H9 (cell line): ENCODE measurements around the gene KCNN3. TPM values are rescaled to one million over a fixed set of nuclear protein-coding genes. Genes with fewer than 3 reads are reported as not detected.

ENCODE experiments used
- DNase-seq: peaks from one replicate; pipeline ENCODE4 v3.0.0-alpha.2; 2017
- H2AFZ ChIP-seq: one replicate; pipeline ENCODE4 v1.6.1; 2013; ENCODE audit warnings: mild to moderate bottlenecking, low read length, control low read depth, moderate library complexity
- H2AK5ac ChIP-seq: 2 replicates; pipeline ENCODE4 v1.6.1; 2013; ENCODE audit warnings: low read length, control low read depth, mixed read lengths; ENCODE audit not compliant: insufficient read length
- H2BK120ac ChIP-seq: one replicate; pipeline ENCODE4 v1.6.1; 2013; ENCODE audit warnings: low read depth, mild to moderate bottlenecking, low read length, control low read depth, inconsistent platforms; ENCODE audit not compliant: poor library complexity, severe bottlenecking
- H2BK12ac ChIP-seq: 2 replicates; pipeline ENCODE4 v1.6.1; 2013; ENCODE audit warnings: low read length, control low read depth, mixed read lengths, low read depth; ENCODE audit not compliant: insufficient read length
- H2BK15ac ChIP-seq: 2 replicates; pipeline ENCODE4 v1.6.1; 2013; ENCODE audit warnings: low read depth, low read length, control low read depth
- H2BK20ac ChIP-seq: one replicate; pipeline ENCODE4 v1.6.1; 2013; ENCODE audit warnings: low read depth, mild to moderate bottlenecking, low read length, control low read depth, inconsistent platforms; ENCODE audit not compliant: poor library complexity, severe bottlenecking
- H2BK5ac ChIP-seq: 2 replicates; pipeline ENCODE4 v1.6.1; 2013; ENCODE audit warnings: low read length, control low read depth, mixed read lengths; ENCODE audit not compliant: insufficient read length
- H3K14ac ChIP-seq: 2 replicates; pipeline ENCODE4 v1.6.1; 2013; ENCODE audit warnings: low read length, control low read depth; ENCODE audit not compliant: insufficient read depth
- H3K18ac ChIP-seq: 2 replicates; pipeline ENCODE4 v1.6.1; 2013; ENCODE audit warnings: low read depth, mild to moderate bottlenecking, mixed read lengths, low read length, control low read depth; ENCODE audit not compliant: insufficient read length
- H3K23ac ChIP-seq: 2 replicates; pipeline ENCODE4 v1.6.1; 2013; ENCODE audit warnings: low read length, control low read depth, mixed read lengths, low read depth; ENCODE audit not compliant: insufficient read length
- H3K23me2 ChIP-seq: 2 replicates; pipeline ENCODE4 v1.6.1; 2013; ENCODE audit warnings: low read depth, mild to moderate bottlenecking, mixed read lengths, low read length, control low read depth; ENCODE audit not compliant: insufficient read length, poor library complexity, severe bottlenecking
- H3K27ac ChIP-seq: 2 replicates; pipeline ENCODE4 v1.5.1; 2013; ENCODE audit warnings: low read length, control low read depth, mixed read lengths, low read depth; ENCODE audit not compliant: insufficient read length
- H3K27me3 ChIP-seq: 2 replicates; pipeline ENCODE4 v1.6.1; 2013; ENCODE audit warnings: low read length, control low read depth, inconsistent platforms; ENCODE audit not compliant: insufficient read depth
- H3K4ac ChIP-seq: 2 replicates; pipeline ENCODE4 v1.6.1; 2013; ENCODE audit warnings: low read depth, mild to moderate bottlenecking, control low read depth, inconsistent platforms, low read length, moderate library complexity
- H3K4me1 ChIP-seq: 2 replicates; pipeline ENCODE4 v1.6.1; 2013; ENCODE audit warnings: low read length, control low read depth, inconsistent platforms; ENCODE audit not compliant: insufficient read depth
- H3K4me2 ChIP-seq: 2 replicates; pipeline ENCODE4 v1.6.1; 2013; ENCODE audit warnings: low read length, control low read depth, mixed read lengths; ENCODE audit not compliant: insufficient read length, insufficient read depth
- H3K56ac ChIP-seq: 2 replicates; pipeline ENCODE4 v1.6.1; 2013; ENCODE audit warnings: low read depth, mild to moderate bottlenecking, mixed read lengths, low read length, control low read depth; ENCODE audit not compliant: insufficient read length
- H3K79me1 ChIP-seq: 2 replicates; pipeline ENCODE4 v1.6.1; 2013; ENCODE audit warnings: low read depth, mild to moderate bottlenecking, moderate library complexity, low read length, control low read depth, inconsistent platforms; ENCODE audit not compliant: insufficient read depth, poor library complexity, severe bottlenecking
- H3K79me2 ChIP-seq: 2 replicates; pipeline ENCODE4 v1.6.1; 2013; ENCODE audit warnings: low read length, control low read depth, inconsistent platforms; ENCODE audit not compliant: insufficient read depth
- H3K9ac ChIP-seq: 2 replicates; pipeline ENCODE4 v1.6.1; 2013; ENCODE audit warnings: low read length, control low read depth, mixed read lengths; ENCODE audit not compliant: insufficient read length; ENCODE audit errors: extremely low read depth
- H3K9me3 ChIP-seq: one replicate; pipeline ENCODE4 v1.6.1; 2013; ENCODE audit warnings: low read depth, low read length, inconsistent platforms; ENCODE audit not compliant: control insufficient read depth
- H3T11ph ChIP-seq: one replicate; pipeline ENCODE4 v1.6.1; 2013; ENCODE audit warnings: mild to moderate bottlenecking, low read length, control low read depth, inconsistent platforms
- H4K20me1 ChIP-seq: one replicate; pipeline ENCODE4 v1.6.1; 2013; ENCODE audit not compliant: control insufficient read depth, insufficient read length, insufficient read depth
- H4K5ac ChIP-seq: 2 replicates; pipeline ENCODE4 v1.6.1; 2013; ENCODE audit warnings: low read depth, mild to moderate bottlenecking, mixed read lengths, low read length, control low read depth; ENCODE audit not compliant: insufficient read length
- H4K8ac ChIP-seq: replicated peaks from 2 replicates; pipeline ENCODE4 v1.6.1; 2013; ENCODE audit warnings: low read length, control low read depth, mixed read lengths, low read depth; ENCODE audit not compliant: insufficient read length
- H4K91ac ChIP-seq: 2 replicates; pipeline ENCODE4 v1.6.1; 2013; ENCODE audit warnings: low read depth, mild to moderate bottlenecking, moderate library complexity, mixed read lengths, low read length, control low read depth; ENCODE audit not compliant: insufficient read length
- H3K27ac Mint-ChIP-seq, 3 experiments: 2 replicates in 2 of 3; 3 replicates in 1 of 3; pipeline ENCODE4 v1.8.0; 2020 to 2021; ENCODE audit warnings: mixed read lengths in 3 of 3, mild to moderate bottlenecking in 1 of 3, moderate library complexity in 1 of 3
- H3K27me3 Mint-ChIP-seq: 2 replicates; pipeline ENCODE4 v1.8.0; 2021; ENCODE audit warnings: low read depth, mild to moderate bottlenecking, moderate library complexity, mixed read lengths
- H3K36me3 Mint-ChIP-seq, 3 experiments: 2 replicates in 2 of 3; 3 replicates in 1 of 3; pipeline ENCODE4 v1.8.0; 2020 to 2021; ENCODE audit warnings: low read depth in 3 of 3, mixed read lengths in 3 of 3; ENCODE audit not compliant: insufficient read depth in 1 of 3
- H3K4me1 Mint-ChIP-seq, 2 experiments: 2 replicates each; pipeline ENCODE4 v1.8.0; 2020; ENCODE audit warnings: mixed read lengths in 2 of 2
- H3K4me3 Mint-ChIP-seq, 2 experiments: 2 replicates in 1 of 2; 3 replicates in 1 of 2; pipeline ENCODE4 v1.8.0; 2020 to 2021; ENCODE audit warnings: mild to moderate bottlenecking in 2 of 2, mixed read lengths in 2 of 2, moderate library complexity in 1 of 2
- H3K9me3 Mint-ChIP-seq, 2 experiments: 2 replicates in 1 of 2; 3 replicates in 1 of 2; pipeline ENCODE4 v1.8.0; 2020; ENCODE audit warnings: mild to moderate bottlenecking in 2 of 2, mixed read lengths in 2 of 2, moderate library complexity in 1 of 2
- WGBS: extraction: QIAGEN DNeasy Blood & Tissue Kit; methylation state at CpG from one replicate; pipeline ENCODE4 v1.1.7; 2013; ENCODE audit warnings: missing lambda C conversion rate, low lambda C conversion rate, mixed read lengths; ENCODE audit not compliant: insufficient read length; ENCODE audit errors: extremely low coverage; 5-methylcytosine and 5-hydroxymethylcytosine counted together
- total RNA-seq: library from RNA; stranded (reverse); gene quantifications from 2 replicates; pipeline ENCODE4 v1.2.1, GENCODE V29; 2021
- TF ChIP-seq, protein P1 (sequence below): fragments of 200-600 bp; sonication (generic); conservative IDR thresholded peaks from 3 replicates; pipeline ENCODE4 v1.8.0; 2021; ENCODE audit warnings: antibody characterized with exemption, mild to moderate bottlenecking

The KCNN3 gene
- total RNA-seq, 1 experiment from 2014 or later = 0.83 TPM

DNA sequence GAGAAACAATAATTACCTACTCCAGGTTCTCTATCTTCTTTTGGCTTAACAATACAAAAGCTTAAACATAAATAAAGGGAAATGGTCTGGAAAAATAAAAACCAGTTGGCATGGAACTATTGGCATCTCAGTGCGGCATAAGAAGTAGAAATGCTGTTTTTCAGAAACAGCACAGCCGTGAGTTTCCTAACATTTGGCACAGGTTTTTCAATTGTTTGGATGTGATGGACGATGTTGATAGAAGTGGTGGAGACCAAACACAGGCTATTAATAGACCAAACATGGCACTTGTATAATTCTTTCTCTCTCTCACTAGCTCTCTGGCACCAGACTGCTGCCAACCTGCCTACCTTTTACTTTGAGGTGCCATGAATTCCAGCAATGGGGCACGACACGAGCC, 36.2 kb downstream of the KCNN3 start:
- Histone ChIP-seq H3K79me2 (no peaks in the 10 kb centered on the region), H3K4ac (no peak overlapping the region), H4K20me1 (no peaks in the 10 kb centered on the region), H2BK20ac (no peak overlapping the region), H3K23me2 (no peaks in the 10 kb centered on the region), H2BK120ac (no peak overlapping the region), H2BK12ac (no peak overlapping the region), H3K27me3 (no peaks in the 10 kb centered on the region), H3T11ph (no peak overlapping the region), H3K4me2 (no peak overlapping the region), H4K8ac (no peak overlapping the region), H2BK5ac (no peak overlapping the region), H3K9ac (no peak overlapping the region), H3K79me1 (no peaks in the 10 kb centered on the region), H3K14ac (no peak overlapping the region), H3K9me3 (no peaks in the 10 kb centered on the region), H4K91ac (no peak overlapping the region), H3K4me1 (no peaks in the 10 kb centered on the region), H2AFZ (no peak overlapping the region), H3K23ac (no peak overlapping the region), H4K5ac (no peak overlapping the region), H3K56ac (no peak overlapping the region), H3K27ac (no peak overlapping the region), H3K18ac (no peak overlapping the region), H2AK5ac (no peak overlapping the region), H2BK15ac (no peak overlapping the region)
- no CpG with 5 or more reads among the region's 5 CpGs for WGBS
- Mint-ChIP-seq H3K9me3 (no peaks in the 10 kb centered on the region), H3K4me3 (no peak overlapping the region), H3K4me1 (peaks cover 0 to 22% of the 10 kb centered on the region in 2 experiments; a peak in 3 of 4 replicates), H3K27ac (no peak overlapping the region), H3K36me3 (no peaks in the 10 kb centered on the region), H3K27me3 (peaks cover 2% of the 10 kb centered on the region)
- TF ChIP-seq, protein P1, sequence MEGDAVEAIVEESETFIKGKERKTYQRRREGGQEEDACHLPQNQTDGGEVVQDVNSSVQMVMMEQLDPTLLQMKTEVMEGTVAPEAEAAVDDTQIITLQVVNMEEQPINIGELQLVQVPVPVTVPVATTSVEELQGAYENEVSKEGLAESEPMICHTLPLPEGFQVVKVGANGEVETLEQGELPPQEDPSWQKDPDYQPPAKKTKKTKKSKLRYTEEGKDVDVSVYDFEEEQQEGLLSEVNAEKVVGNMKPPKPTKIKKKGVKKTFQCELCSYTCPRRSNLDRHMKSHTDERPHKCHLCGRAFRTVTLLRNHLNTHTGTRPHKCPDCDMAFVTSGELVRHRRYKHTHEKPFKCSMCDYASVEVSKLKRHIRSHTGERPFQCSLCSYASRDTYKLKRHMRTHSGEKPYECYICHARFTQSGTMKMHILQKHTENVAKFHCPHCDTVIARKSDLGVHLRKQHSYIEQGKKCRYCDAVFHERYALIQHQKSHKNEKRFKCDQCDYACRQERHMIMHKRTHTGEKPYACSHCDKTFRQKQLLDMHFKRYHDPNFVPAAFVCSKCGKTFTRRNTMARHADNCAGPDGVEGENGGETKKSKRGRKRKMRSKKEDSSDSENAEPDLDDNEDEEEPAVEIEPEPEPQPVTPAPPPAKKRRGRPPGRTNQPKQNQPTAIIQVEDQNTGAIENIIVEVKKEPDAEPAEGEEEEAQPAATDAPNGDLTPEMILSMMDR = no peak
- no peak for DNase-seq
